ENCODE measurements around the gene NTM.
A peak's percentile ranks its signal among the peaks of the same experiment; 100 is the strongest.

NTM gene

DNA sequence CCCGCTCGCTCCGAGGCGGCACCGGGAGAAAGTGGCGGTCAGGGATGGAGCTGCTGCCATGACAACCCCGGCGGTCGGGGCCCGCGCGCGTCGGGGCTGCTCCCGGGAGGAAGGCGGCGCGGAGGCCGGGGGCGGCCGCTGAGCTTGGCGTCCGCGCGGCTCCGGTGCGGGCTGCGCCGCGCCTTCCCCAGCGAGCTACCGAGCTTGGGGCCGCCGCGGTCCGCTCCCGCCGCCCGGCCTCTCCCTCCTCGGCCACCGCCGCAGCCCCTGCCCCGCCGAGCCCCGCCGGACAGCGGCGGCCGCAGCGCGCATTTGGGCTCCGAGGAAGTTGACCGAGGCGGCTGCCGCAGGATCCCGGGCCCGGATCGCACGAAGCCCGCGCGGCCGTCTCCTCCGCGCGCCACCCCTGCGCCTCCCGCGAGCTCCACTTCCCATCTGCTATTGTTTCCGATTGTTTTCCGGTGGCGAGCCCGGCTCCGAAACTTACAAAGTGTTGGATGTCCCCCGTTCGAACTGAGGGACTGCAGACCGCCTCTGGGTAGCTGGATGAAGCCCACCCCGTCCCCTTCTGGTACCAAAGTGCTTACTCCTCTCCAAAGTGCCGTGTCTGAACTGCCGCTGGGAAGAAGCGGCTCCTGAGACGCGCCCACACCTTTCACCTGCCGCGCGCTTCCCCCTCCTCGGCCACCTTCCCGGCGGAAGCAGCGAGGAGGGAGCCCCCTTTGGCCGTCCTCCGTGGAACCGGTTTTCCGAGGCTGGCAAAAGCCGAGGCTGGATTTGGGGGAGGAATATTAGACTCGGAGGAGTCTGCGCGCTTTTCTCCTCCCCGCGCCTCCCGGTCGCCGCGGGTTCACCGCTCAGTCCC, 540.3 kb downstream of the NTM start:
- Histone ChIP-seq H3K4me3 (ENCODE audit: low read depth, low read length) (peak overlapping the region; percentile 42), H3K9me3 (ENCODE audit: control insufficient read depth, insufficient read depth, low read depth, low read length) (no peaks in the 10 kb centered on the region), H3K27ac (ENCODE audit: extremely low read depth, low read depth, low read length) (peak overlapping the region; percentile 39; the same call in 1 of the 2 replicates), H3K36me3 (ENCODE audit: control insufficient read depth in 2 of 2, insufficient read depth in 1 of 2, low read length in 2 of 2) (no peaks in the 10 kb centered on the region), H3K4me1 (ENCODE audit: control insufficient read depth, insufficient read depth, low read length) (no peaks in the 10 kb centered on the region)
- ChIA-PET POLR2A (no interaction called here), CTCF (interaction anchor here (0.6 to 4.1 kb wide), 21 partner anchors 7 to 828 kb away, joined by 3 to 33 read pairs (median 4); no protein-coding TSS in a partner anchor)
- no peak for TF ChIP-seq ZFP3 (tag by site-specific recombination; IDR thresholded peaks at IDR 0.05; ENCODE audit: low read depth)
- TF ChIP-seq ZNF266 (tag by site-specific recombination; IDR thresholded peaks at IDR 0.05; ENCODE audit: low read depth): no peak
- TF ChIP-seq, protein P1, sequence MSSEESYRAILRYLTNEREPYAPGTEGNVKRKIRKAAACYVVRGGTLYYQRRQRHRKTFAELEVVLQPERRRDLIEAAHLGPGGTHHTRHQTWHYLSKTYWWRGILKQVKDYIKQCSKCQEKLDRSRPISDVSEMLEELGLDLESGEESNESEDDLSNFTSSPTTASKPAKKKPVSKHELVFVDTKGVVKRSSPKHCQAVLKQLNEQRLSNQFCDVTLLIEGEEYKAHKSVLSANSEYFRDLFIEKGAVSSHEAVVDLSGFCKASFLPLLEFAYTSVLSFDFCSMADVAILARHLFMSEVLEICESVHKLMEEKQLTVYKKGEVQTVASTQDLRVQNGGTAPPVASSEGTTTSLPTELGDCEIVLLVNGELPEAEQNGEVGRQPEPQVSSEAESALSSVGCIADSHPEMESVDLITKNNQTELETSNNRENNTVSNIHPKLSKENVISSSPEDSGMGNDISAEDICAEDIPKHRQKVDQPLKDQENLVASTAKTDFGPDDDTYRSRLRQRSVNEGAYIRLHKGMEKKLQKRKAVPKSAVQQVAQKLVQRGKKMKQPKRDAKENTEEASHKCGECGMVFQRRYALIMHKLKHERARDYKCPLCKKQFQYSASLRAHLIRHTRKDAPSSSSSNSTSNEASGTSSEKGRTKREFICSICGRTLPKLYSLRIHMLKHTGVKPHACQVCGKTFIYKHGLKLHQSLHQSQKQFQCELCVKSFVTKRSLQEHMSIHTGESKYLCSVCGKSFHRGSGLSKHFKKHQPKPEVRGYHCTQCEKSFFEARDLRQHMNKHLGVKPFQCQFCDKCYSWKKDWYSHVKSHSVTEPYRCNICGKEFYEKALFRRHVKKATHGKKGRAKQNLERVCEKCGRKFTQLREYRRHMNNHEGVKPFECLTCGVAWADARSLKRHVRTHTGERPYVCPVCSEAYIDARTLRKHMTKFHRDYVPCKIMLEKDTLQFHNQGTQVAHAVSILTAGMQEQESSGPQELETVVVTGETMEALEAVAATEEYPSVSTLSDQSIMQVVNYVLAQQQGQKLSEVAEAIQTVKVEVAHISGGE (tag by site-specific recombination; conservative IDR thresholded peaks at IDR 0.05; ENCODE audit: low read depth): peak; percentile 29; the same call in 1 of the 2 replicates
- TF ChIP-seq ZNF423 (tag by site-specific recombination; IDR thresholded peaks at IDR 0.05): no peak
- no peak for TF ChIP-seq BCL11B (tag by site-specific recombination; IDR thresholded peaks at IDR 0.05; ENCODE audit: low read depth)
- TF ChIP-seq SP2 (tag by site-specific recombination; IDR thresholded peaks at IDR 0.05): peak; percentile 54
- TF ChIP-seq, protein P2, sequence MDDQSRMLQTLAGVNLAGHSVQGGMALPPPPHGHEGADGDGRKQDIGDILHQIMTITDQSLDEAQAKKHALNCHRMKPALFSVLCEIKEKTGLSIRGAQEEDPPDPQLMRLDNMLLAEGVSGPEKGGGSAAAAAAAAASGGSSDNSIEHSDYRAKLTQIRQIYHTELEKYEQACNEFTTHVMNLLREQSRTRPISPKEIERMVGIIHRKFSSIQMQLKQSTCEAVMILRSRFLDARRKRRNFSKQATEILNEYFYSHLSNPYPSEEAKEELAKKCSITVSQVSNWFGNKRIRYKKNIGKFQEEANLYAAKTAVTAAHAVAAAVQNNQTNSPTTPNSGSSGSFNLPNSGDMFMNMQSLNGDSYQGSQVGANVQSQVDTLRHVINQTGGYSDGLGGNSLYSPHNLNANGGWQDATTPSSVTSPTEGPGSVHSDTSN (CRISPR knock-in tag; IDR thresholded peaks at IDR 0.05): no peak
- TF ChIP-seq MZF1 (tag by site-specific recombination; IDR thresholded peaks at IDR 0.05; ENCODE audit: borderline replicate concordance): no peak
- TF ChIP-seq ZSCAN30 (tag by site-specific recombination; IDR thresholded peaks at IDR 0.05): no peak
- no peak for TF ChIP-seq ZNF121 (tag by site-specific recombination; IDR thresholded peaks at IDR 0.05)
- TF ChIP-seq ZNF585B (tag by site-specific recombination; IDR thresholded peaks at IDR 0.05): no peak
- TF ChIP-seq, protein P3, sequence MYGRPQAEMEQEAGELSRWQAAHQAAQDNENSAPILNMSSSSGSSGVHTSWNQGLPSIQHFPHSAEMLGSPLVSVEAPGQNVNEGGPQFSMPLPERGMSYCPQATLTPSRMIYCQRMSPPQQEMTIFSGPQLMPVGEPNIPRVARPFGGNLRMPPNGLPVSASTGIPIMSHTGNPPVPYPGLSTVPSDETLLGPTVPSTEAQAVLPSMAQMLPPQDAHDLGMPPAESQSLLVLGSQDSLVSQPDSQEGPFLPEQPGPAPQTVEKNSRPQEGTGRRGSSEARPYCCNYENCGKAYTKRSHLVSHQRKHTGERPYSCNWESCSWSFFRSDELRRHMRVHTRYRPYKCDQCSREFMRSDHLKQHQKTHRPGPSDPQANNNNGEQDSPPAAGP (tag by site-specific recombination; IDR thresholded peaks at IDR 0.05): no peak
- no peak for TF ChIP-seq SETDB1 (IDR thresholded peaks at IDR 0.05; ENCODE audit: insufficient read length, low read length)
- TF ChIP-seq ZEB2 (tag by site-specific recombination; IDR thresholded peaks at IDR 0.05): 0 out of 2 replicates have a peak, but pooled peaks have one; percentile 42
- TF ChIP-seq, protein P4, sequence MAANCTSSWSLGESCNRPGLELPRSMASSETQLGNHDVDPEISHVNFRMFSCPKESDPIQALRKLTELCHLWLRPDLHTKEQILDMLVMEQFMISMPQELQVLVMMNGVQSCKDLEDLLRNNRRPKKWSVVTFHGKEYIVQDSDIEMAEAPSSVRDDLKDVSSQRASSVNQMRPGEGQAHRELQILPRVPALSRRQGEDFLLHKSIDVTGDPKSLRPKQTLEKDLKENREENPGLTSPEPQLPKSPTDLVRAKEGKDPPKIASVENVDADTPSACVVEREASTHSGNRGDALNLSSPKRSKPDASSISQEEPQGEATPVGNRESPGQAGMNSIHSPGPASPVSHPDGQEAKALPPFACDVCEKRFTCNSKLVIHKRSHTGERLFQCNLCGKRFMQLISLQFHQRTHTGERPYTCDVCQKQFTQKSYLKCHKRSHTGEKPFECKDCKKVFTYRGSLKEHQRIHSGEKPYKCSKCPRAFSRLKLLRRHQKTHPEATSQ (tag by site-specific recombination; IDR thresholded peaks at IDR 0.05): no peak; the same call in 1 of the 2 replicates
- TF ChIP-seq, protein P5, sequence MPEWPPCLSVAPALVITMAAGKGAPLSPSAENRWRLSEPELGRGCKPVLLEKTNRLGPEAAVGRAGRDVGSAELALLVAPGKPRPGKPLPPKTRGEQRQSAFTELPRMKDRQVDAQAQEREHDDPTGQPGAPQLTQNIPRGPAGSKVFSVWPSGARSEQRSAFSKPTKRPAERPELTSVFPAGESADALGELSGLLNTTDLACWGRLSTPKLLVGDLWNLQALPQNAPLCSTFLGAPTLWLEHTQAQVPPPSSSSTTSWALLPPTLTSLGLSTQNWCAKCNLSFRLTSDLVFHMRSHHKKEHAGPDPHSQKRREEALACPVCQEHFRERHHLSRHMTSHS (tag by site-specific recombination; IDR thresholded peaks at IDR 0.05): no peak
- TF ChIP-seq KLF10 (tag by site-specific recombination; IDR thresholded peaks at IDR 0.05): no peak
- TF ChIP-seq, protein P6, sequence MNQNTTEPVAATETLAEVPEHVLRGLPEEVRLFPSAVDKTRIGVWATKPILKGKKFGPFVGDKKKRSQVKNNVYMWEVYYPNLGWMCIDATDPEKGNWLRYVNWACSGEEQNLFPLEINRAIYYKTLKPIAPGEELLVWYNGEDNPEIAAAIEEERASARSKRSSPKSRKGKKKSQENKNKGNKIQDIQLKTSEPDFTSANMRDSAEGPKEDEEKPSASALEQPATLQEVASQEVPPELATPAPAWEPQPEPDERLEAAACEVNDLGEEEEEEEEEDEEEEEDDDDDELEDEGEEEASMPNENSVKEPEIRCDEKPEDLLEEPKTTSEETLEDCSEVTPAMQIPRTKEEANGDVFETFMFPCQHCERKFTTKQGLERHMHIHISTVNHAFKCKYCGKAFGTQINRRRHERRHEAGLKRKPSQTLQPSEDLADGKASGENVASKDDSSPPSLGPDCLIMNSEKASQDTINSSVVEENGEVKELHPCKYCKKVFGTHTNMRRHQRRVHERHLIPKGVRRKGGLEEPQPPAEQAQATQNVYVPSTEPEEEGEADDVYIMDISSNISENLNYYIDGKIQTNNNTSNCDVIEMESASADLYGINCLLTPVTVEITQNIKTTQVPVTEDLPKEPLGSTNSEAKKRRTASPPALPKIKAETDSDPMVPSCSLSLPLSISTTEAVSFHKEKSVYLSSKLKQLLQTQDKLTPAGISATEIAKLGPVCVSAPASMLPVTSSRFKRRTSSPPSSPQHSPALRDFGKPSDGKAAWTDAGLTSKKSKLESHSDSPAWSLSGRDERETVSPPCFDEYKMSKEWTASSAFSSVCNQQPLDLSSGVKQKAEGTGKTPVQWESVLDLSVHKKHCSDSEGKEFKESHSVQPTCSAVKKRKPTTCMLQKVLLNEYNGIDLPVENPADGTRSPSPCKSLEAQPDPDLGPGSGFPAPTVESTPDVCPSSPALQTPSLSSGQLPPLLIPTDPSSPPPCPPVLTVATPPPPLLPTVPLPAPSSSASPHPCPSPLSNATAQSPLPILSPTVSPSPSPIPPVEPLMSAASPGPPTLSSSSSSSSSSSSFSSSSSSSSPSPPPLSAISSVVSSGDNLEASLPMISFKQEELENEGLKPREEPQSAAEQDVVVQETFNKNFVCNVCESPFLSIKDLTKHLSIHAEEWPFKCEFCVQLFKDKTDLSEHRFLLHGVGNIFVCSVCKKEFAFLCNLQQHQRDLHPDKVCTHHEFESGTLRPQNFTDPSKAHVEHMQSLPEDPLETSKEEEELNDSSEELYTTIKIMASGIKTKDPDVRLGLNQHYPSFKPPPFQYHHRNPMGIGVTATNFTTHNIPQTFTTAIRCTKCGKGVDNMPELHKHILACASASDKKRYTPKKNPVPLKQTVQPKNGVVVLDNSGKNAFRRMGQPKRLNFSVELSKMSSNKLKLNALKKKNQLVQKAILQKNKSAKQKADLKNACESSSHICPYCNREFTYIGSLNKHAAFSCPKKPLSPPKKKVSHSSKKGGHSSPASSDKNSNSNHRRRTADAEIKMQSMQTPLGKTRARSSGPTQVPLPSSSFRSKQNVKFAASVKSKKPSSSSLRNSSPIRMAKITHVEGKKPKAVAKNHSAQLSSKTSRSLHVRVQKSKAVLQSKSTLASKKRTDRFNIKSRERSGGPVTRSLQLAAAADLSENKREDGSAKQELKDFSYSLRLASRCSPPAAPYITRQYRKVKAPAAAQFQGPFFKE (tag by site-specific recombination; IDR thresholded peaks at IDR 0.05; ENCODE audit: borderline replicate concordance): no peak
- 0 out of 2 replicates have a peak, but pooled peaks have one; percentile 9 for TF ChIP-seq KLF8 (tag by site-specific recombination; IDR thresholded peaks at IDR 0.05)
- no peak for TF ChIP-seq ZFP69B (tag by site-specific recombination; IDR thresholded peaks at IDR 0.05)
- no peak for TF ChIP-seq ZNF302 (tag by site-specific recombination; IDR thresholded peaks at IDR 0.05; ENCODE audit: low read depth)
- no peak for TF ChIP-seq ZNF521 (tag by site-specific recombination; IDR thresholded peaks at IDR 0.05)
- TF ChIP-seq ZNF707 (tag by site-specific recombination; IDR thresholded peaks at IDR 0.05): no peak

Measured in HEK293 (cell line).